ENCODE results near the gene GHRL. TPM values are rescaled to one million over a fixed set of nuclear protein-coding genes. Genes with fewer than 3 reads are reported as not detected.

GHRL gene
- total RNA-seq, 1 donor from 2014 or later, result not detected

DNA sequence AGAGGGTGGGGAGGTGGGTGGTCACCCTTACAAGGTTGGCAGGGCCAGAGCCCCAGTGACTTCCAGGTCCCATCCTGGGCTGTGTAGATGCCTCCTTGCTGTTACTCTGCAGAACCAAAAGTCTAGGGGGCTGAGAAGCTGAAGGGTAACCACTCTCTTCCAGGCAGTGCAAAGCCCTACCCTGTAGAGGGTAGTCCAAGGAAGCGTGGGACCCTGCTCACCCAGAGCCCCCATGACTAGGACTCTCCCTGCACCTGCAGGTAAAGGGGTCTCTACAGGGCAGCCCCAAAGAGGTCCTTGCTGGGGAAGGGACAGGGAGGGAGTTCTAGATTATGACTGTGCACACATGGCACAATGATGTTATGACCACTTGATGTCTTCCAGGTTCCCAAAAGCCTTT is 14.2 kb downstream of the GHRL start:
- no peaks in the 10 kb centered on the region for H3K27me3 Mint-ChIP-seq (ENCODE audit: insufficient read depth, low read depth)
- no peak overlapping the region for H2AFZ ChIP-seq (replicated peaks)
- no peaks in the 10 kb centered on the region for H3K36me3 ChIP-seq
- peaks cover 9% of the 10 kb centered on the region for H3K4me1 Mint-ChIP-seq
- H3K9me3 Mint-ChIP-seq, result no peaks in the 10 kb centered on the region
- no peak overlapping the region for H3K27ac ChIP-seq
- no peak overlapping the region for H3K4me3 Mint-ChIP-seq
- TF ChIP-seq, protein P1, sequence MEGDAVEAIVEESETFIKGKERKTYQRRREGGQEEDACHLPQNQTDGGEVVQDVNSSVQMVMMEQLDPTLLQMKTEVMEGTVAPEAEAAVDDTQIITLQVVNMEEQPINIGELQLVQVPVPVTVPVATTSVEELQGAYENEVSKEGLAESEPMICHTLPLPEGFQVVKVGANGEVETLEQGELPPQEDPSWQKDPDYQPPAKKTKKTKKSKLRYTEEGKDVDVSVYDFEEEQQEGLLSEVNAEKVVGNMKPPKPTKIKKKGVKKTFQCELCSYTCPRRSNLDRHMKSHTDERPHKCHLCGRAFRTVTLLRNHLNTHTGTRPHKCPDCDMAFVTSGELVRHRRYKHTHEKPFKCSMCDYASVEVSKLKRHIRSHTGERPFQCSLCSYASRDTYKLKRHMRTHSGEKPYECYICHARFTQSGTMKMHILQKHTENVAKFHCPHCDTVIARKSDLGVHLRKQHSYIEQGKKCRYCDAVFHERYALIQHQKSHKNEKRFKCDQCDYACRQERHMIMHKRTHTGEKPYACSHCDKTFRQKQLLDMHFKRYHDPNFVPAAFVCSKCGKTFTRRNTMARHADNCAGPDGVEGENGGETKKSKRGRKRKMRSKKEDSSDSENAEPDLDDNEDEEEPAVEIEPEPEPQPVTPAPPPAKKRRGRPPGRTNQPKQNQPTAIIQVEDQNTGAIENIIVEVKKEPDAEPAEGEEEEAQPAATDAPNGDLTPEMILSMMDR (IDR thresholded peaks at IDR 0.05), result no peak
- TF ChIP-seq EZH2phosphoT487 (IDR thresholded peaks at IDR 0.05) (no peak), EZH2 (IDR thresholded peaks at IDR 0.05) (no peak)
- H4K20me1 ChIP-seq (ENCODE audit: low read depth), result peaks cover 14% of the 10 kb centered on the region
- peaks cover 17% of the 10 kb centered on the region for H3K79me2 ChIP-seq (ENCODE audit: low read depth)
- no peaks in the 10 kb centered on the region for H3K9me3 ChIP-seq (ENCODE audit: low read depth)
- no peak overlapping the region for H3K4me3 ChIP-seq
- H3K4me1 ChIP-seq, result no peaks in the 10 kb centered on the region
- H3K27ac Mint-ChIP-seq, result no peak overlapping the region
- no peak overlapping the region for H3K4me2 ChIP-seq
- H3K27me3 ChIP-seq, result no peaks in the 10 kb centered on the region
- H3K36me3 Mint-ChIP-seq, result peaks cover 10% of the 10 kb centered on the region
- H3F3A ChIP-seq (ENCODE audit: low read depth), result no peaks in the 10 kb centered on the region
- no peak for DNase-seq (ENCODE audit: low spot score)
- H3K9ac ChIP-seq, result no peak overlapping the region

DNA sequence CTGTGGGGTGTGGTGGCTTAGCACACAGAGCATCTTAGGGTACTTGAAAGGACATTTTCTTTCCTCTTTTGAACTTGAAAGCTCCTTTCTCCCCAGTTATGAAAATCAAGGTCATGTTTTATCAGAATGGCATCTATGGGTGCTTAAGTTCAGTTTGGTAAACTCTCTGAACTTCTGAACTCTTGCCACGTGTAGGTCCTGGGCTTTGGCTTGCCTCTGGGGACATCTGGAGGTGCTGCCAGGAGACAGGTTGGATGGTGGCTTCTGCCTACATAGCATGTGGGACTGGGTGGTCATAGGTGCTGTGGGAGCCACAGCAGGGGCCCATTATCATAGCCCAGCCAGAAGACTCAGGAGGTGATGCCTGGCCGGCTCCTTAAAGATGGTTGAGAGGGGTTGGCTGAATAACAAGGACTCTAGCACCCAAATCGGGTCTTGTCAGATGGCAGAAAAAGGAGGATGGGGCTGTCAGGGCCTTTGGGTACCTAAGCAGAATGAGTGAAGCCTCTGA is 15.6 kb downstream of the GHRL start:
- H3K27me3 Mint-ChIP-seq (ENCODE audit: insufficient read depth, low read depth), result no peaks in the 10 kb centered on the region
- H3K79me2 ChIP-seq (ENCODE audit: low read depth), result peaks cover 20% of the 10 kb centered on the region
- peaks cover 9% of the 10 kb centered on the region for H3K36me3 Mint-ChIP-seq
- no peaks in the 10 kb centered on the region for H3K4me1 ChIP-seq
- H3K4me3 Mint-ChIP-seq, result no peak overlapping the region
- no peak overlapping the region for H3K4me3 ChIP-seq
- H3F3A ChIP-seq (ENCODE audit: low read depth), result no peaks in the 10 kb centered on the region
- H3K36me3 ChIP-seq, result no peaks in the 10 kb centered on the region
- no peaks in the 10 kb centered on the region for H3K9me3 ChIP-seq (ENCODE audit: low read depth)
- no peak overlapping the region for H2AFZ ChIP-seq (replicated peaks)
- no peak for DNase-seq (ENCODE audit: low spot score)
- no peaks in the 10 kb centered on the region for H3K27me3 ChIP-seq
- no peak overlapping the region for H3K27ac Mint-ChIP-seq
- TF ChIP-seq, protein P1 (IDR thresholded peaks at IDR 0.05), result no peak
- no peak for TF ChIP-seq EZH2phosphoT487 (IDR thresholded peaks at IDR 0.05)
- TF ChIP-seq EZH2 (IDR thresholded peaks at IDR 0.05), result no peak
- no peak overlapping the region for H3K4me2 ChIP-seq
- H3K4me1 Mint-ChIP-seq, result peaks cover 9% of the 10 kb centered on the region
- no peak overlapping the region for H3K9ac ChIP-seq
- no peaks in the 10 kb centered on the region for H3K9me3 Mint-ChIP-seq
- no peak overlapping the region for H3K27ac ChIP-seq
- H4K20me1 ChIP-seq (ENCODE audit: low read depth), result peaks cover 15% of the 10 kb centered on the region

DNA sequence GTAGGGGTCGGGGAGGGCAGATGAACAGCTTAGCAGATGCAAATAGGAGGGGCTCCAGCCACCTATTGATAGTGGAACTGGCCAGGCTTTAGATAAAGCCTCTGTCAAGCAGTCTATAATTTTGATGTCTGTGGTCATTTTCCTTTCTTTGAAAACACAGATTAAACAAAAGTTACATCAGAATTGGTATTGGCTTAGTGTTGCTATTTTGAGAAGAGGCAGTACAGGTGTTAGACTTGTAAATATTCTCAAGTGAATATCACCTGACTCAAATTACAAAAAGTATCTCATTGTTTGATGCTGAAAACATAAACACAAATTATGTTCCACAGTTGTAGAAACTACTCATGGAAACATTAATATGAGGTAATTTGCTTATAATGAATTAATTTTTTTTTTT is 18.1 kb downstream of the GHRL start:
- no peaks in the 10 kb centered on the region for H3F3A ChIP-seq (ENCODE audit: low read depth)
- no peak overlapping the region for H3K27ac Mint-ChIP-seq
- H3K9me3 Mint-ChIP-seq, result no peaks in the 10 kb centered on the region
- H3K9me3 ChIP-seq (ENCODE audit: low read depth), result no peaks in the 10 kb centered on the region
- H3K4me3 ChIP-seq, result no peak overlapping the region
- H3K79me2 ChIP-seq (ENCODE audit: low read depth), result peaks cover 20% of the 10 kb centered on the region
- peaks cover 15% of the 10 kb centered on the region for H3K36me3 Mint-ChIP-seq
- no peak overlapping the region for H2AFZ ChIP-seq (replicated peaks)
- peaks cover 15% of the 10 kb centered on the region for H4K20me1 ChIP-seq (ENCODE audit: low read depth)
- H3K4me3 Mint-ChIP-seq, result no peak overlapping the region
- H3K4me1 ChIP-seq, result no peaks in the 10 kb centered on the region
- no peak overlapping the region for H3K27ac ChIP-seq
- no peak overlapping the region for H3K4me2 ChIP-seq
- H3K36me3 ChIP-seq, result no peaks in the 10 kb centered on the region
- H3K4me1 Mint-ChIP-seq, result peaks cover 7% of the 10 kb centered on the region
- no peak for DNase-seq (ENCODE audit: low spot score)
- H3K27me3 Mint-ChIP-seq (ENCODE audit: insufficient read depth, low read depth), result no peaks in the 10 kb centered on the region
- TF ChIP-seq, protein P1 (IDR thresholded peaks at IDR 0.05), result no peak
- TF ChIP-seq EZH2phosphoT487 (IDR thresholded peaks at IDR 0.05), result no peak
- no peak for TF ChIP-seq EZH2 (IDR thresholded peaks at IDR 0.05)
- no peak overlapping the region for H3K9ac ChIP-seq
- no peaks in the 10 kb centered on the region for H3K27me3 ChIP-seq
